ENCODE measurements around the gene MYLK4.
A peak's percentile ranks its signal among the peaks of the same experiment; 100 is the strongest.

Gene MYLK4

DNA sequence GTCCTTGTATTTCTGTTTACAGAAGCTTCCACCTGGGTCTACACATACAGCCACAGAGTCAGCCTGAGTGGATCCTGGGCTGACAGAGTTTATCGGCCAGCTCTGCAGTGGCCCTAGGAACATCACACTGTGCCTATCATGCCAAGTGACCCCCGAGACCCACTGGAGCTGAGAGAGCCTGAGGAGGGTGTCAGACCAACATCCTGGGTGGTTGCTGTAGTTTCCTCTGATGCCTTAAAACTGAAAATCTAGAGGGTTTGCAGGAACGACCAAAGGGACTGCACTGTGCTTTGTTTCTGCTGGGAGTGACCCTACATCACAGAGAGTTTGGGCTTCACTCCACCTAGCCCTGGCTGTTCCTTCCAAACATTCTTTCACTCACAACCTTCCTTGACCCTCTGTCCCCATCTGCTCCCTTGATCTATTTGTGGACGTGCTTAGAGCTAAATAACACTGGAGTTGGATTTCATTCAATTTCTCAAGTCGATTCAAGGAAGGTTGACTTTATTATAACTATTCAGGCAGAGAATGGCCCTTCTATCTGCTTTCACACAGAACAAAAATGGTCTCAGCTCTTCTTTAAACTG lies 18.1 kb downstream of the MYLK4 start:
- DNase-seq, result no peak

DNA sequence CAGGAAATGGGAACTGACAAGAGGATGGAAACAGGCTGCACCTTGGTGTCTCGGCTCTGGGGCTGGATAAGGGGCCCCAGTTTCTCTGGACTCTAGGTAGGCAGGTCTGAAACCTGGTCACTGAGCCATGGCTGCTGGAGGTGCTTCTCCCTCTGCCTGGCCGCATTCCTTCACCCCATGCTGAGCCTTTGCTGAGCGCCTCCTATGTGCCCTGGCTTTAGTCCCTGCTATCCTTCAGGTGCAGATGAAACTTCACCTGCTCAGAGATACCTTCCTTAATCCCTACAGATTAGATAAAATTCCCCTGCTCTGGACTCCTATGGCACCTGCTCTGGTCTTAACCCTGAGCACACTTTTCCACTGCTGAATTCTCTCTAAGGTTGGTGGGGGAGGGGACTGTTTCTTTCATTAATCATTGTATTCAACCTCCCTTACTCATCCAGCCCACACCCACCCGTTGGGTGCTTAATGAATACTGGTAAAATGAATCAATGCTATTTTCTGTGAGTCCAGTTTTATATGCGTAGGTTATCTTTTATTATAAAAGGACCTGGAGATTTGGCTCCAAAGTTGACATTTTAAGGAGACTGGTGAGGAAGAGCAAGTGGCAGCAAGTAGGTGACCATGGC lies 19.3 kb downstream of the MYLK4 start:
- DNase-seq, result no peak

DNA sequence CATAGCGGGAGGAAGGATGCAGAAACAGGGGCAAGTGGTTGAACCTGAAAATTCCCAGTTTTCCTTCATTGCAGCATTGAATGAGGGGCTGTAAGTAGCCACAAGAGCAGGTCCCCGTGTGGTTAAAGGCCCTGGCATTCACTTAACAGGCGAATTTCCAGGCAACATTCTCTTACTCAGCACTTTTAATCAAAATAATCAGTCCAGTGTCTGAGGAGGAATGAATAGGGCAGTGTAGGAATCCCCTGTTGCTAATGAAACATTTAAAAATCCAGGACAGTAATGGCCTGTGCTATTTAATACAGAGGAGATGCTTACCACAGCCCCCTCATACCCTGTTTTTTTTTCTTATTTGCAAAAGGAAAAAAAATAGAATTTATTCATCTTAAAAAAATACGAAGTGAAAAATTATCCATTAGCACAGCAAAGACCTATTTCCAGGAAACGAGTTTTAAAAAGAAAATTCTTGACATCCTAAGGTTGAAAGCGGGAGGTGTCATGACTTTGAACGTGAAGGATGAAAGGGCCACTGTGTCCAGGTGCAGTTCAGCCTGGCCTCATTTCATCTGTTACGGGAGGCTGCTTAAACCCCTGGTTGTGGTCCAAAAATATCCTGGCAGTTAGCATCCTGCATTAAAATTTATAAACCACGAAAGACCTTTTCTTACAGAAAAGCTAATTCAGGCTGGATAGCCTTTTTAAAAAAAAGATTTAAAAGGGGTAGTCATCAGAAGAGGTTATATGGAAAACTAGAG lies 20.2 kb downstream of the MYLK4 start:
- no peak for DNase-seq

DNA sequence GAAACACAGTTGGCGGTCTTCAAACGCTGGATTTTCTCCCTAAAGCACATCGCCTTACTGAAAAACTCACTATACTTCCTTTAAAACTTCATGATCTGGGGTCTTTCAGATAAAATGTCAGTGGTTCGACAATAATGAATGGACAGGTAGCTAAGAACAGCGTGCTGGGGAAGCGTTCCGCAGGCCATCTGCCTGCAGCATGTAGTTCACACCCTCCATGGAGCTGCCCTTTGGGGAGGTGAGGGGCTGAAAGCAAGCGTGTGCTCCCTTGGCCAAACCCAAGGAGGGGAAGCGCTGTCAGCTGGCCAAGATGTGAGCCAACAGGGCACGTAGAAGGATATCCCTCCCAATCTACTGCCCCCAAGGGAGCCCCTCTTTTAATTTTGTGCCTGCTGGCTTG lies 20.8 kb downstream of the MYLK4 start:
- DNase-seq, result no peak

DNA sequence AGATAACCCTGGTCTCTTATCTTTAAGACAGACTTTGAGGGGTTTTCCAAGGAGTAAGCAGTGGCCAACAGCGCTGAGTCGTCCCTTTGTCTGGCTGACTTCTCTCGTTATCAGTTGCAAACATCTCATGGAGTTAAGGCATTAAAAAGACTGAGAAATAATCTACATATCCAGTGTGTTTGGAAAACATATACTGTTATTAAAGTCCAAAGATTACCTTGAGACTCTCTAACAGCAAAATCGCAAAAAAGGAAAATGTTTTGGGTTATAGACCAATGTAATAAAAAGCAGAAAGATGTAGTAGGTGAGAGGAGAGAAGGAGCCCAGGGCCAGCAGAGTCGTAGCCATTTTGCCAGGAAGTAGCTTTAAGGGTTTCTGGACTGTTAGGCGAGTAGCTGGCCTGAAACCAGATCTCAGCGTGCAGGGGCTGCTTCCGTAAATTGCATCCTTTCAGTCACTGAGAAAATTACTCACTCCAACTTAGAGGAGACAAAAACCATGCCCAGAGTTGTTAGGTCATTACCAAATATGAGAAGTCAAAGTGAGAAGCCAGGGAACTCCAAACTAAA lies 24.6 kb downstream of the MYLK4 start:
- DNase-seq, result peak; percentile 19

DNA sequence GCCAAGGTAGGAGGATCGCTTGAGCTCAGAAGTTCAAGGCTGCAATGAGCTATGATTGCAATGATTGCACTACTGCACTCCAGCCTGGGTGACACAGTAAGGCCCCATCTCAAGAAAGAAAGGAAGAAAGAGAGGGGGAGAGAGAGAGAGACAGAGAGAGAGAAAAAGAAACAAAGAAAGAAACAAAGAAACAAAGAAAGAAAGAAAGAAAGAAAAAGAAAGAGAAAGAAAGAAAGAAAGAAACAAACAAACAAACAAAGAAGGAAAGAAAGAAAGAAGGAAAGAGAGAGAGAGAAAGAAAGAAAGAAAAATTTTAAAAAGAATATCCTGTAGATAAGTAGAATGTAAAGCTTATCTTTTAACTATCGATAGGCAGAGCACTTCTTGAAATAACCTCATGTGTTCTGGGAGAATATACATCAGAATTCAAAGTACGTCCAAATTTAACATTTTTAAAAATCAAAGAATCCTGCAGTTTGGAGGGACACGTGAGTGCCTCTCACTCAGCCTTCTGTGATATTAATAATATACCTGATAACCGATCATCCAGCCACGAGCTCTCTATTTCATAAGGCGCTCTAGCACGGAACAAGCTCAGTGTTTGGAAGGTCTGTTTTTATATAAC lies 25.2 kb downstream of the MYLK4 start:
- DNase-seq, result no peak

DNA sequence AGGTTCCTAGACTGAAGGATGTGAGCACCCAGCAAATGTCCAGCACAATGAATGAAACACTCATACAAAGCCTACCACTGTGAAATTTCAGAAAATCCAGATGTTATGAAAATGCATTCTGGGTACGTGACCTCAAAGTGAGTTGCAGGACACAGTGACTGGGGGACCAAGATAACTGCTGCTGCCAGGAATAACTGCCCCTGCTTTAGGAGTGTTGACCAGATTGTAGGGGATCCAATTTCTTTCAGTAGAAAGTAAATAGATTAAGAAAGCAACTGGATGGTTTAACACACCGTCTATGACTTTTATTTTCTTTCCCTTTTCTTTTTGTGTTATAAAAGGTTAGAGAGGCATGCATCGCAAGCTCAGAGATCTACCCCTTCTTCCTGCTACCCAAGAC lies 29.5 kb downstream of the MYLK4 start:
- DNase-seq, result no peak

DNA sequence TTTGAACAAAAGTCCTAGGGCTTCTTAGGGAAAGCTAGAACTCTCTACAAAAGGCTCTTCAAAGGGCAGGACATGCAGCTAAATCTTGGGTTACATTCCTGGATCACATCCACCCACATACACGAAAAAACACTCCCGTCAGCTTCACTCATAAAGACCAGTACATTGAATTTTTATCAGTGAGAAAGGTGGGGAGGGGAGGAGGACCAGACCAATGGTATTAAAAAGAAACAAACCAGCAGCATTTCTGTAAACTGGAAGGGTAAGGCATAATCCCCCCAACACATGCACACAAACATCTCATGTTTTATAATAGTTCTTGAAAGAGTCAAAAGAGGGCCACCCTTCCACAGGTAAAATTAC lies 31.6 kb downstream of the MYLK4 start:
- no peak for DNase-seq

DNA sequence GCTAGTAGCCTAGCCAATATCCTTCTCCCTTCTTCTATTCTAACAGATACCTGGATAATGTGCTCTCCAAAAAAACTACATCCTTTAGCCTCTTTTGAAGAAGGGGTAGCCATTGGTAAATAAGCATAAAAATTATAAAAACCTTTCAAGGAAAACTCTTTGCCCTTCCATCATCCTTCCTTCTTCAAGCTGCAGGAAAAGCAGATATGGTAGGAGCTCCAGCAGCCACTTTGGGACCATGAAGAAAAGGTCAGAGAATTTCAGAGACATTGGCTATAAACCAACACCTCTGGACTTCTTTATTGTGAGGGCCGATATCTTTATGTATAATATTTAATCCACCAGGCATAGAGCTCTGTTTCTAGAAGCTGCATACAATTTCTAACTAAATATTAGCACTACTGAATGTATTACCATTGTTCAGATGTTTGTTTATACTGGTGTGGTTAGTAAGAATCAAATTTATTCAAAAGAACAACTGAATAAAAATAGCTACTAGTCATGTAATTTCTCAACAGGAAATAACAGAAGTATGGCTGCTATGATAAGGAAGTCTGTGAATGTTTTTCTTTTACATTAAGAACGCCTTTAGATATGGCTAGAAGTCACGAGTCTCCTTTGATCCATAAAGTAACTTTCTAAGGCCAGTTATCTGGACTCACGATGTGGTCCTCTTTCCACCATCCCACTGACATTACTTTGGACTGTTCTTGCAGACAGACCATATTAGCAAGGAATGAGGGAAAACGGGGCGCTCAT lies 32.2 kb downstream of the MYLK4 start:
- no peak for DNase-seq

DNA sequence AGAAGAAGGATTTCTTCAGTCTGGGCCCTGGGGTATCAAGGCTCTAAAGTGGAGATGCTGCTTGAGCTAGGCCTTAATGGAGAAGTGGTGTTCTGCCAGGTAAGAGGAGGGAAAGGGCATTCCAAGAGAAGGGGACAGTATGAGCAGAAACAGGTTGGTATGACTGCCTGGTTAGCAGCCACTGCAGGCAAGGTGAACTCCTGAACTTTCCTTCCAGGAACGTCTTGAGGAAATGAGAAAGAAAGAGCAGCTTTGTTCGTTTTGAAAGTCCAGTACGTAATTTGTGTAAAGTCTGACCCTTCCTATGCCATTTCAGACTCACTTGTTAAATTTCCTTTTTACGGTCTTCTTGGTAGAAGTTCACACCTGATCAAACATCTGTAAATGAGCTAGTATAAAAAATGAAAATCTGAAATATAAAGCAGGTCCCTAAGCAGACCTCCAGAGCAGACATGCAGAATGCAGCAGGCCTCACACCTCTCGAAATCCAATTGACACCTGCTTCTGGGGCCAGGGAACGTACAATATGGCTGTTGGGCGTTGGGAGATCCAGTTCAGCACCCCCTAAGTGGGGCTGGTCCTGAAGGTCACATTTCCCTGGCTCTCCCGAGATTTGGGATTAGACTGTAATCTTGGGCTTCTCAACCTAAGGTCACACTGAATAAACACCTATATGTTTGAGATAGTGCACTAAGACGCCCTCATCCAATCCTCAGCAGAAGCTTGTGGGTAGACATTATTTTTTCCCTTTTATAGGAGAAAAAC lies 33.6 kb downstream of the MYLK4 start:
- no peak for DNase-seq

DNA sequence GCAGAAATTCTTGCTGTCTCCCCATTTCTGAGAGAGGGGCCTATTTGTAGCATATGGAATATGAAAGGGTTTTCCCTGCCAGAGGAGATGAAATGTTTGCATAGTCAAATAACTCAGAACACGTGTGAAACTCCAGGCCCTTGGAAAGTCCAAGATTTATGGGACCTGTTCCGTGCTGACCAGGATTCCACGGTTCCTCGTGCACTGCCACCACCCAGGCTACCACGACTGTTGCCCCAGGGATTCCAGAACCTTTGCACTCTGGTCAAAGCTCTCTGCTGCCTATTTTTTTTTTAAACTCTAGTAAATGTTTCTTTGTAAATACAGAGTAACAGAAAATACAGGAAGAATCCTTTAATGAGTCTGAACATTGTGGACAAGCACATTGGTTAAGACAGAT lies 35.0 kb downstream of the MYLK4 start:
- DNase-seq, result no peak

DNA sequence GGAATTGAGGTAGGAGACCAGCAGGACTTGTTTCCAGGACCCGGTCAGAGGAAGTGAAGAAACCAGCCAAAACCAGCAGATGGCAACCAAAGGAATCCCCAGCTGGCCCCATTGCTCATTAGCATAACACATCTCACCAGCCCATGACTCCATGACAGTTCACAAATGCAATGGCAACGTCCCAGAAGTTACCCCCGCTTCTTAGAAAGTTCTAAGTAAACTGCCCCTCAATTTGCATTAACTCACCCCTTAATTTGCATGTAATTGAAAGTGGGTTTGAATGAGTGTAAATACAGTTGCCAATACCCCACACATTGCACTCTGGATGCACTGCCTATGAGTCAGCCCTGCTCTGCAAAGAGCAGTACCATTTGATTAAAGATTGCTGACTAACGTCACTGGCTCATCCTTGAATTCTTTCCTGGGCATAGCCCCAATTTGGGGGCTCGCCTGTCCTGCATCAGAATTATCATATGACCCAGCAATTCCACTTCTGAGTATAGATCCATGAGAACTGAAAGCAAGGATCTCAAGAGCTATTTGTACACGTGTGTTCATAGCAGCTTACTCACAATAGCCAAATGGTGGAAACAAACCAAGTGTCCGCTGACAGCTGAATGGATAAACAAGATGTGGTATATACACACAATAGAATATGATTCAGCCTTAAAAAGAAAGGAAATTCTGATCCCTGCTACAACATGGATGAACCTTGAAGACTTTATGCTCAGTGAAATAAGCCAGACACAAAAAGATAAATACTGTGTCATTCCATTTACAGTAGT lies 36.4 kb downstream of the MYLK4 start:
- DNase-seq, result no peak

DNA sequence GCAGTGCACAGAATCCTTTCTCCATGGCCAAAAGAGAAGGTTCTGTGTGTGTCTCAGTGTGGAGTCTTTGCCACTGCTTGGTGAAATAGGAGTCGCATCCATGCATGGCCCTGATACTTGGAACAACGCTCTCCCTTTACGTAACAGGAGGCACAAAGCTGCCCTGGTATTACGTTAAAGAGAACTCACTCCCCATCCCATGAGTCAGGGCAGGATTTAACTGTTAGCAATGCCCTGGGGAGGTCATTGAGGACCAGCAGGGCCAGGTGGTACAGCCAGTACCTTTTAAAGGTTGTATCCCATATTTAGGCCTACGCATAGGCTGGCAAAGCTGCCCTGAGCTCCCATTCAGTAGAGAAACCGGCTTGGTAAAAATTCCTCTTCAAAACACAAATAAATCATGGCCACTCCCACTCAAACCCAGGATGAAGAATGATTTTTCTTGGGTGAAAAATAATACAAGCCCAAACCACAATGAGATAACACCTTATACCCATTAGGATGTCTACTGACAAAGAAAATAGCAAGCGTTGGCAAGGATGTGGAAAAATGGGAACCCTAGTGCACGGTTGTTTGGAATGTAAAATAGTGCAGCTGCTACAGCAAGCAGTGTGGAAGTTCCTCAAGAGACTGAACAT lies 37.1 kb downstream of the MYLK4 start:
- no peak for DNase-seq

DNA sequence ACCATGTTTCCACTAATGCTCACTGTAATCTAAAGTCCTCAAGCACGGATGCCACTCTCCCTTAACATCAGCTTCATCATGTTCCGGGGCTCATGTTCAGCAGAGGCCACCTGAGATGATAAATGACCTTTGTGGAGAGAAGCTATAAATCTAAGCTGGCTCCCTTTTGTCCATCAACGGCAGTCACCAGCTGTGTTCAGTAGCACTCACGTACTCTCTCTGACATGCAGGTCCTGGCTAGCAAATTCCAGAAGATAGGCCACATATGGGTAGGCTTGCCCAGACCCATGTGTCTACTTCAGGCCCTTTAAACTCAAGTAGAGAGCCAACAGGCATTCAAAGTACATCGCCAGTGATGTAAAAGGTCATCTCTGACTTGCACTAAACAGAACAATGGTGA lies 38.6 kb downstream of the MYLK4 start:
- DNase-seq, result no peak

DNA sequence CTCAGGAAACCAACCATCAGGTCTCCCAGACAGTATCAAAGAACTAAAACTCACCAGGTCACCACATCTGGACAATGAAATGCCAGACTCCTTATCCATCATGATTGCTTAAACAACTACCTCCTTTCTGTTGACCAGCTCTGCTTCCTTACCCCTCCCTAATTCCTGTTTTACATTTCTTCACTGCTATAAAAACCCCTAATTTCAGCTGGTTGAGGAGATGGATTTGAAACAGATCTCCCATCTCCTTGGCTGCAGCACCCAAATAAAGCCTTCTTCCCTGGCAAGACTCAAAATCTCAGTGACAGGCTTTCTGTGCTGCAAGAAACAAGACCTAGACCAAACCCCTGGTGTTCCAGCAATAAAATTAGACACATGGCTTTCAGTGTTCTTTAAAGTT lies 40.3 kb downstream of the MYLK4 start:
- DNase-seq, result no peak

DNA sequence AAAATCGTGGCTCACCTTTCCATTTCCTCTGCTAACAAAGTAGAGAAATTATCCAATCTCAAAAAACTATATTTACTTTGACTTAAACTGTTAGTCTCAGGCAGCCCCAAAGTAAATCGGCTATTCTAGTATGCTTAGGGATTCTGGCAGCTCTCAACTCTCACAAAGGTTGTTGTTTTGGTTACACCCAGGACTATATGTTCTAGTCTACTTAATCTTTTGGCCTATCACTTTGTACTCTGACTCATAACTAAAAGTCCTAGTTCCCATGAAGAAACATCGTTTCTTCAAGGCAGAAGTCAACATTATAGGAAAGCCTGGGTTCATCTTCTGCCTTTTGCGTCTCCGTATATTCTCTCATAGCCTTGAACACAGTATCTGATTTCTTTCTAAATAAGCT lies 42.3 kb downstream of the MYLK4 start:
- no peak for DNase-seq

DNA sequence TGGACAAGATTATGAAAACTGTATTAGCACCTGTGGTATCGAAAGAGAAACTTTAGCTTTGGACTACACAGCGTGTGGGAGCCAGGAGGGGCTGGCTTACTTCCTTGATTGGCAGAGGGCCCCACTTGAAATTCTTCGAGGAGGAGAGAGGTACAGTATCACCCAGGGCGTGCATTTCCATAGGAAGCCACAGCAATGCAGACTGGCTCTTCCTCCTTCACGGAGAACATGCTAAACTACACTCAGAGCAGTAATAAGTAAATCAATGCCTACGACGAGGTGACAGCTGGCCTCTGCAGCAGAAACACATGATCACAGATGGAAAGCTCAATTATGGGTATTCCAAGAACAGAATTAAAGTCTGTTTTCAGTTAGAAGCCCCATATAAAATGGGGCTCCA lies 44.2 kb downstream of the MYLK4 start:
- no peak for DNase-seq

DNA sequence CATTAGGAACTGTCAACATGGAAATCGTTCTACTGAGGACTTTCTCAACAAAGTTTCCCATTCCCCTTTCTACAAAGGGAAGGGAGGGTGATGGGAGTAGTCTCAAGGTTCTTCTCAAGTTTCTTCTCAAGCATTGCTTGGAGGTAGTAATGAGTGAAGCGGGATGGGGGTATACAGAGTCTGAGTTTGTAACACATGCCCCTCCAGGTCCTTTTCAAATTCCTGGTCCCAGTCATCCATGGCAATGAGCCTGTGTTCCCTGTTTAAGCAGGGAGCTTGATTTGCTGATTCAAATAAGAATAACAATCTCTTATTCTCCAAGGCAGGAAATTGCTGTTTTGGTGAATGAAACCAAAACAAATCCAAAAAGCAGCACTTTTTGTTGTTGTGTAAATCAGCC lies 45.5 kb downstream of the MYLK4 start:
- DNase-seq, result no peak

DNA sequence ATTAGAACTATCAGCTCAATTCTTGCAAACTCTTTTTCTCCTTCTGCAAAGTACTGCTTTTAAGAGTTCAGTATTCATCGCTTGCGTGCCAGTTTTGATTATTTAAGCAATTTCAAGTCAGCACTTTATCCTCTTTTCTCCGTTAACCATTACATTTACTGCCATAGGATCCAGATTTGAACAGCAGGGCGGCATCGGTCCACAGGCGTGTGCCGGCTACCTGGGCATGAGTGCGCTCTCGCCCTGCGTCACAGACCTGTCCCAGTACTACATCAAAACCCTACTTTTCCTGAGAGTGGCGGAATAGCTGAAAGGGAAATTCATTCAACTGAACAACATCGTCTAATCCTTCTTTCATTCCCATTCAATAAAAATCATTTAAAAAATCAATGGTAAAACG lies 53.4 kb downstream of the MYLK4 start:
- no peak for DNase-seq

DNA sequence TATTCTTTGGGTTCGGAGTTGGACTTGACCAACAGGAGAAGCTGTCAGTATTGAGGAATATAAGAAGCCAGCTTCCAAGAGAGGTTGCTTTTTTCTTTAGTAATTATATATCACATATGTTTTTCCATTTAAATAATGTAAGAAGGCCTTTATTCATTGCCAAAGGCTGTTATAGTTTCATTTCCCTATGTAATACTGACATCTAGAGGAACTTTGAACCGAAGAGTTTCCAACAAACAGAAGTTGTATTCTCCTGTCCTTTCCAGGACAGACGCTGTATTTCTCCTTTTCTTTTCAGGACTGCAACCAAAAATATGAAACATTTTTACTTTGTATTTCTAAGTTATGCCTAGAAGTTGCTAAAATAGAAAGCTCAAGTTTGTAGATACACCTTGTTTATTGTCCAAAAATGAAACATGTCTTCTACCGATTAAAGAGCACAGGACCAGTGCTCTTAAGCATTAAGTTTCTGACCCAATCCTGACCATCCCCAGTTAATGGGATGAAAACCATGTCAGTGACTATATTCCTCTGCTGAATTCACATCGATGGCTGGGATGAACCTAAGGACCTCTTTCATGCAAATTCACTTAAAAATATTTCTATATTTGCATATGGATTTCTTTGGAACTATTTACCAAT lies 55.1 kb downstream of the MYLK4 start:
- no peak for DNase-seq
